H9 (cell line): Measurements from ENCODE around the gene ATG13. TPM values are rescaled to one million over a fixed set of nuclear protein-coding genes. Genes with fewer than 3 reads are reported as not detected.
A peak's percentile ranks its signal among the peaks of the same experiment; 100 is the strongest.

Experiments used
- DNase-seq: peaks from one replicate; pipeline ENCODE4 v3.0.0-alpha.2; 2017
- H2AFZ ChIP-seq: one replicate; pipeline ENCODE4 v1.6.1; 2013; ENCODE audit warnings: mild to moderate bottlenecking, low read length, control low read depth, moderate library complexity
- H2AK5ac ChIP-seq: 2 replicates; pipeline ENCODE4 v1.6.1; 2013; ENCODE audit warnings: low read length, control low read depth, mixed read lengths; ENCODE audit not compliant: insufficient read length
- H2BK120ac ChIP-seq: one replicate; pipeline ENCODE4 v1.6.1; 2013; ENCODE audit warnings: low read depth, mild to moderate bottlenecking, low read length, control low read depth, inconsistent platforms; ENCODE audit not compliant: poor library complexity, severe bottlenecking
- H2BK12ac ChIP-seq: 2 replicates; pipeline ENCODE4 v1.6.1; 2013; ENCODE audit warnings: low read length, control low read depth, mixed read lengths, low read depth; ENCODE audit not compliant: insufficient read length
- H2BK15ac ChIP-seq: 2 replicates; pipeline ENCODE4 v1.6.1; 2013; ENCODE audit warnings: low read depth, low read length, control low read depth
- H2BK20ac ChIP-seq: one replicate; pipeline ENCODE4 v1.6.1; 2013; ENCODE audit warnings: low read depth, mild to moderate bottlenecking, low read length, control low read depth, inconsistent platforms; ENCODE audit not compliant: poor library complexity, severe bottlenecking
- H2BK5ac ChIP-seq: 2 replicates; pipeline ENCODE4 v1.6.1; 2013; ENCODE audit warnings: low read length, control low read depth, mixed read lengths; ENCODE audit not compliant: insufficient read length
- H3K14ac ChIP-seq: 2 replicates; pipeline ENCODE4 v1.6.1; 2013; ENCODE audit warnings: low read length, control low read depth; ENCODE audit not compliant: insufficient read depth
- H3K18ac ChIP-seq: 2 replicates; pipeline ENCODE4 v1.6.1; 2013; ENCODE audit warnings: low read depth, mild to moderate bottlenecking, mixed read lengths, low read length, control low read depth; ENCODE audit not compliant: insufficient read length
- H3K23ac ChIP-seq: 2 replicates; pipeline ENCODE4 v1.6.1; 2013; ENCODE audit warnings: low read length, control low read depth, mixed read lengths, low read depth; ENCODE audit not compliant: insufficient read length
- H3K23me2 ChIP-seq: 2 replicates; pipeline ENCODE4 v1.6.1; 2013; ENCODE audit warnings: low read depth, mild to moderate bottlenecking, mixed read lengths, low read length, control low read depth; ENCODE audit not compliant: insufficient read length, poor library complexity, severe bottlenecking
- H3K27ac ChIP-seq: 2 replicates; pipeline ENCODE4 v1.5.1; 2013; ENCODE audit warnings: low read length, control low read depth, mixed read lengths, low read depth; ENCODE audit not compliant: insufficient read length
- H3K27me3 ChIP-seq: 2 replicates; pipeline ENCODE4 v1.6.1; 2013; ENCODE audit warnings: low read length, control low read depth, inconsistent platforms; ENCODE audit not compliant: insufficient read depth
- H3K4ac ChIP-seq: 2 replicates; pipeline ENCODE4 v1.6.1; 2013; ENCODE audit warnings: low read depth, mild to moderate bottlenecking, control low read depth, inconsistent platforms, low read length, moderate library complexity
- H3K4me1 ChIP-seq: 2 replicates; pipeline ENCODE4 v1.6.1; 2013; ENCODE audit warnings: low read length, control low read depth, inconsistent platforms; ENCODE audit not compliant: insufficient read depth
- H3K4me2 ChIP-seq: 2 replicates; pipeline ENCODE4 v1.6.1; 2013; ENCODE audit warnings: low read length, control low read depth, mixed read lengths; ENCODE audit not compliant: insufficient read length, insufficient read depth
- H3K56ac ChIP-seq: 2 replicates; pipeline ENCODE4 v1.6.1; 2013; ENCODE audit warnings: low read depth, mild to moderate bottlenecking, mixed read lengths, low read length, control low read depth; ENCODE audit not compliant: insufficient read length
- H3K79me1 ChIP-seq: 2 replicates; pipeline ENCODE4 v1.6.1; 2013; ENCODE audit warnings: low read depth, mild to moderate bottlenecking, moderate library complexity, low read length, control low read depth, inconsistent platforms; ENCODE audit not compliant: insufficient read depth, poor library complexity, severe bottlenecking
- H3K79me2 ChIP-seq: 2 replicates; pipeline ENCODE4 v1.6.1; 2013; ENCODE audit warnings: low read length, control low read depth, inconsistent platforms; ENCODE audit not compliant: insufficient read depth
- H3K9ac ChIP-seq: 2 replicates; pipeline ENCODE4 v1.6.1; 2013; ENCODE audit warnings: low read length, control low read depth, mixed read lengths; ENCODE audit not compliant: insufficient read length; ENCODE audit errors: extremely low read depth
- H3K9me3 ChIP-seq: one replicate; pipeline ENCODE4 v1.6.1; 2013; ENCODE audit warnings: low read depth, low read length, inconsistent platforms; ENCODE audit not compliant: control insufficient read depth
- H3T11ph ChIP-seq: one replicate; pipeline ENCODE4 v1.6.1; 2013; ENCODE audit warnings: mild to moderate bottlenecking, low read length, control low read depth, inconsistent platforms
- H4K20me1 ChIP-seq: one replicate; pipeline ENCODE4 v1.6.1; 2013; ENCODE audit not compliant: control insufficient read depth, insufficient read length, insufficient read depth
- H4K5ac ChIP-seq: 2 replicates; pipeline ENCODE4 v1.6.1; 2013; ENCODE audit warnings: low read depth, mild to moderate bottlenecking, mixed read lengths, low read length, control low read depth; ENCODE audit not compliant: insufficient read length
- H4K8ac ChIP-seq: replicated peaks from 2 replicates; pipeline ENCODE4 v1.6.1; 2013; ENCODE audit warnings: low read length, control low read depth, mixed read lengths, low read depth; ENCODE audit not compliant: insufficient read length
- H4K91ac ChIP-seq: 2 replicates; pipeline ENCODE4 v1.6.1; 2013; ENCODE audit warnings: low read depth, mild to moderate bottlenecking, moderate library complexity, mixed read lengths, low read length, control low read depth; ENCODE audit not compliant: insufficient read length
- H3K27ac Mint-ChIP-seq, 3 experiments: 2 replicates in 2 of 3; 3 replicates in 1 of 3; pipeline ENCODE4 v1.8.0; 2020 to 2021; ENCODE audit warnings: mixed read lengths in 3 of 3, mild to moderate bottlenecking in 1 of 3, moderate library complexity in 1 of 3
- H3K27me3 Mint-ChIP-seq: 2 replicates; pipeline ENCODE4 v1.8.0; 2021; ENCODE audit warnings: low read depth, mild to moderate bottlenecking, moderate library complexity, mixed read lengths
- H3K36me3 Mint-ChIP-seq, 3 experiments: 2 replicates in 2 of 3; 3 replicates in 1 of 3; pipeline ENCODE4 v1.8.0; 2020 to 2021; ENCODE audit warnings: low read depth in 3 of 3, mixed read lengths in 3 of 3; ENCODE audit not compliant: insufficient read depth in 1 of 3
- H3K4me1 Mint-ChIP-seq, 2 experiments: 2 replicates each; pipeline ENCODE4 v1.8.0; 2020; ENCODE audit warnings: mixed read lengths in 2 of 2
- H3K4me3 Mint-ChIP-seq, 2 experiments: 2 replicates in 1 of 2; 3 replicates in 1 of 2; pipeline ENCODE4 v1.8.0; 2020 to 2021; ENCODE audit warnings: mild to moderate bottlenecking in 2 of 2, mixed read lengths in 2 of 2, moderate library complexity in 1 of 2
- H3K9me3 Mint-ChIP-seq, 2 experiments: 2 replicates in 1 of 2; 3 replicates in 1 of 2; pipeline ENCODE4 v1.8.0; 2020; ENCODE audit warnings: mild to moderate bottlenecking in 2 of 2, mixed read lengths in 2 of 2, moderate library complexity in 1 of 2
- WGBS: extraction: QIAGEN DNeasy Blood & Tissue Kit; methylation state at CpG from one replicate; pipeline ENCODE4 v1.1.7; 2013; ENCODE audit warnings: missing lambda C conversion rate, low lambda C conversion rate, mixed read lengths; ENCODE audit not compliant: insufficient read length; ENCODE audit errors: extremely low coverage; 5-methylcytosine and 5-hydroxymethylcytosine counted together
- total RNA-seq: library from RNA; stranded (reverse); gene quantifications from 2 replicates; pipeline ENCODE4 v1.2.1, GENCODE V29; 2021
- TF ChIP-seq, protein P1 (sequence below): fragments of 200-600 bp; sonication (generic); conservative IDR thresholded peaks from 3 replicates; pipeline ENCODE4 v1.8.0; 2021; ENCODE audit warnings: antibody characterized with exemption, mild to moderate bottlenecking

ATG13 gene
- total RNA-seq, 1 experiment from 2014 or later: 79.1 TPM

DNA sequence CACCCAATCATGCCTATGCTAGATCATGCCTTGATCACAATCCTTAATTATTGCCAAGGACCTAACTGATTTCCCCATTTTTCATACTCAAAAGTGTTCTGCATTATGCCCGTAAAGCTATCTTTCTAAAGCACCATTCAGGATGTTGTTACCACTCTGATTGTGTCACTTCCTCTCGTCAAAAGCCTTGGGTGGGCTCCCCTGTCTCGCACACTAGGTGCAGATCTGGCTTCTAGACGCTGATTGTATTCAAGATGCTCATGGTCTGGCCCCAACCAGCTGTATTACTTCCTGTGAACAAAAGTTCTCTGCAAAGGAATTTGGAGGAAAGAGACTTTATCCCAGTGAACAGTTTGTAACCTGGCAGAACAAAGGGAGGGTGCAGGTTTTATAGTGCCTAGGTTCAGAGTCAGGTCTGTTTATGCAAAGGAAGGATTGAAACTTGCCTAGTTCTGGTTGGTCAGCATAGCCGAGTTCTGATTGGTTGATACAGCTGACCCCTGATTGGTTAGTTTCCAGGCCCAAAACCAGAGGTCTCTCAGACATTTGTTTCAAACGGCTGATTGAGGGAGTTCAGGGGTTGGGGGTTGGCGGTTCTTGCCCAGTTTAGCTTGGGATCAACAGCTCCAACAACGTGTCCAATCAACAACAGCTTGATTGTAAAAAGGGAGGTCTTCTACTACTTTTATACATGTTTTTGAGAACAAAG lies 25.4 kb downstream of the ATG13 start:
- H3K36me3 Mint-ChIP-seq: peaks cover 14 to 58% (median 45%) of the 10 kb centered on the region in 3 experiments
- no peak overlapping the region for H3T11ph ChIP-seq

More for the DNA sequence above, 25.4 kb downstream of the ATG13 start:
- H3K79me1 ChIP-seq: no peaks in the 10 kb centered on the region
- H3K18ac ChIP-seq: no peak overlapping the region
- no peak overlapping the region for H2BK20ac ChIP-seq
- no peak overlapping the region for H4K91ac ChIP-seq
- no CpG with 5 or more reads among the region's 8 CpGs for WGBS
- H3K4me1 ChIP-seq: no peaks in the 10 kb centered on the region
- no peak overlapping the region for H3K14ac ChIP-seq
- no peak overlapping the region for H3K27ac ChIP-seq
- no peak overlapping the region for H2BK12ac ChIP-seq
- H3K23me2 ChIP-seq: no peaks in the 10 kb centered on the region
- H2AFZ ChIP-seq: no peak overlapping the region
- Mint-ChIP-seq H3K9me3 (no peaks in the 10 kb centered on the region), H3K27ac (0 out of 7 replicates have a peak overlapping the region, but pooled peaks of 1 of the 3 experiments have one; percentile 2), H3K4me1 (no peaks in the 10 kb centered on the region), H3K27me3 (no peaks in the 10 kb centered on the region), H3K4me3 (no peak overlapping the region)
- no peak overlapping the region for H3K23ac ChIP-seq
- H3K4ac ChIP-seq: no peak overlapping the region
- no peak overlapping the region for H3K9ac ChIP-seq
- no peak overlapping the region for H4K8ac ChIP-seq
- TF ChIP-seq, protein P1, sequence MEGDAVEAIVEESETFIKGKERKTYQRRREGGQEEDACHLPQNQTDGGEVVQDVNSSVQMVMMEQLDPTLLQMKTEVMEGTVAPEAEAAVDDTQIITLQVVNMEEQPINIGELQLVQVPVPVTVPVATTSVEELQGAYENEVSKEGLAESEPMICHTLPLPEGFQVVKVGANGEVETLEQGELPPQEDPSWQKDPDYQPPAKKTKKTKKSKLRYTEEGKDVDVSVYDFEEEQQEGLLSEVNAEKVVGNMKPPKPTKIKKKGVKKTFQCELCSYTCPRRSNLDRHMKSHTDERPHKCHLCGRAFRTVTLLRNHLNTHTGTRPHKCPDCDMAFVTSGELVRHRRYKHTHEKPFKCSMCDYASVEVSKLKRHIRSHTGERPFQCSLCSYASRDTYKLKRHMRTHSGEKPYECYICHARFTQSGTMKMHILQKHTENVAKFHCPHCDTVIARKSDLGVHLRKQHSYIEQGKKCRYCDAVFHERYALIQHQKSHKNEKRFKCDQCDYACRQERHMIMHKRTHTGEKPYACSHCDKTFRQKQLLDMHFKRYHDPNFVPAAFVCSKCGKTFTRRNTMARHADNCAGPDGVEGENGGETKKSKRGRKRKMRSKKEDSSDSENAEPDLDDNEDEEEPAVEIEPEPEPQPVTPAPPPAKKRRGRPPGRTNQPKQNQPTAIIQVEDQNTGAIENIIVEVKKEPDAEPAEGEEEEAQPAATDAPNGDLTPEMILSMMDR: no peak
- H3K79me2 ChIP-seq: no peaks in the 10 kb centered on the region
- H2BK15ac ChIP-seq: no peak overlapping the region
- no peak overlapping the region for H3K4me2 ChIP-seq
- no peak overlapping the region for H2BK5ac ChIP-seq
- no peak for DNase-seq
- H3K9me3 ChIP-seq: no peaks in the 10 kb centered on the region
- no peaks in the 10 kb centered on the region for H3K27me3 ChIP-seq
- no peak overlapping the region for H4K5ac ChIP-seq
- no peak overlapping the region for H2BK120ac ChIP-seq
- H4K20me1 ChIP-seq: no peaks in the 10 kb centered on the region
- H3K56ac ChIP-seq: no peak overlapping the region
- no peak overlapping the region for H2AK5ac ChIP-seq
